ENCODE results near the gene WSB1.

Gene WSB1

DNA sequence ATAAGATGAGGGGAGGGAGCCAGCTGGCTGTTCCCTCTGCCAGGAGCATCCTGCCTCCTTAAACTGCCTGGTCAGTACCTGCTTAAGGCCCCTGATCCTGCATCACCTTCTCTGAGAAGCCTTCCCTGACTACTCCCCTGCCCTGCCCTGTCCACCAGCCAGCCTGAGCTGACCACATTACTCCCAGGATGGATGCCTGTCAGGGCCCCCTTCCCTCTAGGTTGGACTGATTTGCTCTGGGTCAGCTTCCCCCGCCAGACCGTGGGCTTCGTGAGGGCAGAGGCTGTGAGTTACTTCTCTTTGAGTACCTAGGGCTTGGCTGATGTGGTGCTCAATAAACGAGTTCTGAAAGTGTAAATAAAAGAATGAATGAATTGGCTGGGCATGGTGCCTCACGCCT is 63.3 kb downstream of the WSB1 start:
- no peak for DNase-seq (ENCODE audit: low read depth in 2 of 2)

DNA sequence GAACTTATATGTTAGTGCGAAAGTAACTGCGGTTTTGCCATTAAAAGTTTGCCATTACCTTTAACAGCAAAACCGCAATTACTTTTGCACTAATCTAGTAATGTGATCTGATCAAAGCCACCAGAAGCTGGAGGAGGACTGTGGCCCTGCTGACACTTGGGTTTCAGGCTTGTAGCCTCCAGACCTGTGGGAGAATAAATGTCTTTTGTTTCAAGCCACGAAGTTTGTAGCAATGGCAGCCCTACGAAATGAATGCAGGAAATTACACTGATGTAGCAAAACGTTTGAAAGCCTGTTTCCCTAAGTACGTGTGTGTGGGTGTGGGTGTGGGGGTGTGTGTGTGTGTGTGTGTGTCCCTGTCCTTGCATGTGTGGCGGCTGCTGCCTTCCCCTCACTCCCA is 66.6 kb downstream of the WSB1 start:
- no peak for DNase-seq (ENCODE audit: low read depth in 2 of 2)

DNA sequence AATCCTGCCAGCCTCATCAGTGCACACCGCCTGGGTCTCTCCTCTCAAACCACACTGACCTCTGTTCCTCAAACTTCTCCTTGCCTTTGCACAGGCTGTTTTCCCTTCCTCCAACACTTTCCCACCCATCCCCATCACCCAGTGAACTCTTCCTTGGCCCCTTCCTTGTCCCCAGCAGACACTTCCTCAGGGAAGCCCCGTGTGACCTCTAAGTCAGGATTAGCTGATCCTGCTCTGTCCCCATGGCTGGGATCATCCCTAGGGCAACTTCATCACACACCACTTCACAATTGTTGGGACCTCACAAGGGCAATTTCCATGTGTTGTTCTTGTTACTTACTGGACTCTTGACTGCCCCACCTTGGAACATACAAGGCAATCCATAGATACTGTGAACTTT is 67.8 kb downstream of the WSB1 start:
- no peak for DNase-seq (ENCODE audit: low read depth in 2 of 2)

DNA sequence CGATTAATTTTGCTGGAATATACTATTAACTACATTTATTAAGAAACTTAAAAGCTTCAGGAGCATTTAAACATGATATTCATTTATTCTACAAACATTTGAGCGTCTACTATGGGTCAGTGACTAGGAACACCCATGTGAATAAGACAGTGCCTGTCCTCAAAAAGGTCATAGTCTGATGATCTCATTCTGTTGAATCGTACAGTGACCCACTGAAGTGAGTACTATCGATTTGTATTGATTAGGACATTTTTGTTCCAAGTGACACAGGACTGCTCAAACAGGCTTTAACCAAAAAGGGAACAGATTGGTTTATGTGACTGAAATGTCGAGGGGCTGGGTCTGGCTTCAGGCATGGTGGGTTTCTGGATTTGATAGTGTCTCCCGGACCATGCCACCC is 68.6 kb downstream of the WSB1 start:
- DNase-seq (ENCODE audit: low read depth in 2 of 2), result no peak

DNA sequence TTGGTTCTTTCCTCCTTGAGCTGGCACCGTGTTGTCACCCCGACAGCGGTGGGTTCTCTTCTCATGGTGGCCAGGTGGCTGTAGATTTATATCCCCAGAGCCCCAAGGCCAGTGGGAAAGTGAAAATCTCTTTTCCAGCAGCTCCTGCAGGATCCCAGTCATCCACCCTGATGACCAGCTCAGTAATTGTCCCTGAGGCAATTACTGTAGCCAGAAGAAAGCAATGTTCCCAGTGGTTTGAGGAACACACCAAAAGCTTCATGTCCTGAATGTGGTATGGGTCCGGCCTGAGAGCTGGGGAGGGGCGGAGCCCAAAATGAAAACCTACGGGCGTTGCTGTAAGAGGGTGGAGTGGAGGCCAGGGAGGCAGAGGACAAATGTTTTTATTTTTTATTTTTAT is 69.0 kb downstream of the WSB1 start:
- DNase-seq (ENCODE audit: low read depth in 2 of 2), result no peak

DNA sequence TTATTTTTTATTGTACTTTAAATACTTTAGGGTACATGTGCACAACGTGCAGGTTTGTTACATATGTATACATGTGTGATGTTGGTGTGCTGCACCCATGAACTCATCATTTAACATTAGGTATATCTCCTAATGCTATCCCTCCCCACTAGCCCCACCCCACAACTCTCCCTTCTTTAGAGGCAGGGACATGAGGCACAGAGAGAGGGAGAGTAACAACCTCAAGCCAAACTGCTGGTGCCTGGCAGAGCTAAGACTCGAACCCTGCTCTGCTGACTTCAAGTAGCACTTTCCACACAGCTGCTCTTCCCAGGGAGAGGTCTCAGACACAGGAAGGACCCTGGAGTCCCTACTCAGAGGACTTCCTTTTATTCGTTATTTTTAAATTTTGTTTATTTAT is 69.4 kb downstream of the WSB1 start:
- no peak for DNase-seq (ENCODE audit: low read depth in 2 of 2)
